Body of pancreas (tissue), 4 donors: ENCODE measurements around the gene FUT8. TPM values are rescaled to one million over a fixed set of nuclear protein-coding genes. Genes with fewer than 3 reads are reported as not detected.

Source experiments
- ATAC-seq: fragments of 150-250 bp; one replicate; pipeline ENCODE4 v1.9.1; 2016
- DNase-seq, 4 donors: peaks; one replicate each; pipeline ENCODE4 v3.0.0-alpha.2; 2019
- H3K27ac ChIP-seq, 4 donors: fragments of 200-600 bp; sonication (generic); 1 replicate in 3 of 4; 2 replicates in 1 of 4; pipeline versions ENCODE4 v1.5.1 to v1.6.1; 2016 to 2019; ENCODE audit warnings: mild to moderate bottlenecking in 1 of 4, mixed read lengths in 1 of 4, moderate library complexity in 1 of 4
- H3K27me3 ChIP-seq, 2 donors: fragments of 200-600 bp; sonication (generic); one replicate each; pipeline ENCODE4 v1.6.0; 2016; ENCODE audit warnings: mild to moderate bottlenecking in 1 of 2
- H3K36me3 ChIP-seq, 2 donors: fragments of 200-600 bp; sonication (generic); replicated peaks in 1 of 2; 2 replicates each; pipeline ENCODE4 v1.5.1; 2016; ENCODE audit warnings: low read depth in 2 of 2; ENCODE audit not compliant: insufficient read depth in 1 of 2
- H3K4me1 ChIP-seq: fragments of 200-600 bp; sonication (generic); one replicate; pipeline ENCODE4 v1.6.0; 2016
- H3K4me3 ChIP-seq, 2 donors: fragments of 200-600 bp; sonication (generic); 1 replicate in 1 of 2; 2 replicates in 1 of 2; pipeline ENCODE4 v1.5.1; 2016 to 2019
- H3K9me3 ChIP-seq, 3 donors: fragments of 200-600 bp; sonication (generic); 1 replicate in 2 of 3; 2 replicates in 1 of 3; pipeline ENCODE4 v1.5.1; 2016
- POLR2A ChIP-seq, 3 donors: fragments of 450-650 bp; IDR thresholded peaks; one replicate each; pipeline ENCODE4 v1.6.1; 2016; ENCODE audit warnings: antibody characterized with exemption in 3 of 3, mild to moderate bottlenecking in 2 of 3
- WGBS, 2 donors: methylation state at CpG; one replicate each; pipeline ENCODE4 v1.1.5; 2017; 5-methylcytosine and 5-hydroxymethylcytosine counted together
- intact Hi-C: fragments of 100-400 bp; cut with DNase I; formaldehyde crosslinking; loops from one replicate; pipeline ENCODE4 v1.15.1; 2023
- microRNA counts, 2 donors: library from miRNA; unstranded; fragments of <30 nt; microRNA quantifications; one replicate each; lab custom pipeline; 2017
- microRNA-seq, 2 donors: library from miRNA; unstranded; fragments of <30 nt; microRNA quantifications; one replicate each; pipeline ENCODE4, GENCODE V29; 2016; ENCODE audit warnings: borderline number of aligned reads in 2 of 2, borderline replicate concordance in 2 of 2
- small RNA-seq: library from RNA; depleted of rRNA; stranded (forward); fragments of <200 nt; gene quantifications from one replicate; pipeline ENCODE3, GENCODE V24; 2016
- total RNA-seq, 2 donors: library from RNA; depleted of rRNA; stranded (reverse); fragments of >200 nt; gene quantifications; one replicate each; pipeline ENCODE4 v1.1.0, GENCODE V29; 2016
- TF ChIP-seq, protein P1 (sequence below), 7 experiments: fragments of 450-650 bp in 4 of 7; fragments of 200-600 bp in 3 of 7; sonication (generic) in 3 of 7; IDR thresholded peaks; one replicate each; pipeline ENCODE4 v1.5.1; 2016 to 2019; ENCODE audit warnings: antibody characterized with exemption in 7 of 7

FUT8 gene
- total RNA-seq, 2 donors from 2014 or later = 31.1 to 33.0 TPM

DNA sequence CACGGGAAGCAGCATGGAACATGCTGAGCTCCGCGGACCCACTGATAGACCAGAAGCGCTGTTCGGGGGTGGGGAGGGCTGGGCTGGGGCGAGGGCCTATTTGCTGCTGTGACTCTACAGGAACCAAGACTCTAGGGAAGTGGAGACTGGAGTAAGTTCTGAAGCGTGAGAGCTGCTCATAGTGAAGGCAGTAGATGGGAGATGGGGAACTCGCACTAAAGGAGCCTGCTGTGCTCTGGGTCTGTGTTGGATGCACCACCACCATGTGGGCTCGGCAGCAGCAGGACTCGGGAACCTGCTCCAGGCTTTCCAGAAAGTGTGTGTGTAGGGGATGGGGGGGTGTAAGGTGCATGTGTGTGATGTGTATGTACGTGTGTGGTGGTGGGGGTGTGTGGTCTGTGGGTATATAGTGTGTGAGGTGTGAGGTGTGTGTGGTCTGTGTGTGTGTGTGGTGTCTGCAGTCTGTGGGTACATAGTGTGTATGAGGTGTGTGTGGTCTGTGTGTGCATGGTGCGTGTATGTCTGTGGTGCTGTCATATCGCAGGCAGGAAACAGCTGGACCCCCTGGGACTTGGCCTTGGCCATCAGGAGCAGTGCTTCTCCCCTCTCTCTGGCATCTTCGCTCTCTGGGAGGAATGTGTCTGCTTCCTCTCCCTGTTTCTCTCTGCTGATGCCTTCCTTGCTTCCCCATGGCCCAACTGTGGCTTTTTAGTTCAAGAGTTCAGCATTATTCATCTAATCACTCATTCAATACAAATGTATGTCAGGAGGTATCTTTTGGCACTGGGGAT, 378.9 kb downstream of the FUT8 start:
- intact Hi-C loops = no loop called here
- H3K27me3 ChIP-seq = no peaks in the 10 kb centered on the region
- no peak for DNase-seq
- no peaks in the 10 kb centered on the region for H3K9me3 ChIP-seq
- no peak overlapping the region for H3K27ac ChIP-seq
- no peak for ATAC-seq
- WGBS, 2 donors = 70 to 83% methylated on average over 14 of the region's 14 CpGs
- peaks cover 16% of the 10 kb centered on the region for H3K4me1 ChIP-seq
- no peak overlapping the region for H3K4me3 ChIP-seq
- no peak for TF ChIP-seq POLR2A (IDR thresholded peaks at IDR 0.05)
- TF ChIP-seq, protein P1, sequence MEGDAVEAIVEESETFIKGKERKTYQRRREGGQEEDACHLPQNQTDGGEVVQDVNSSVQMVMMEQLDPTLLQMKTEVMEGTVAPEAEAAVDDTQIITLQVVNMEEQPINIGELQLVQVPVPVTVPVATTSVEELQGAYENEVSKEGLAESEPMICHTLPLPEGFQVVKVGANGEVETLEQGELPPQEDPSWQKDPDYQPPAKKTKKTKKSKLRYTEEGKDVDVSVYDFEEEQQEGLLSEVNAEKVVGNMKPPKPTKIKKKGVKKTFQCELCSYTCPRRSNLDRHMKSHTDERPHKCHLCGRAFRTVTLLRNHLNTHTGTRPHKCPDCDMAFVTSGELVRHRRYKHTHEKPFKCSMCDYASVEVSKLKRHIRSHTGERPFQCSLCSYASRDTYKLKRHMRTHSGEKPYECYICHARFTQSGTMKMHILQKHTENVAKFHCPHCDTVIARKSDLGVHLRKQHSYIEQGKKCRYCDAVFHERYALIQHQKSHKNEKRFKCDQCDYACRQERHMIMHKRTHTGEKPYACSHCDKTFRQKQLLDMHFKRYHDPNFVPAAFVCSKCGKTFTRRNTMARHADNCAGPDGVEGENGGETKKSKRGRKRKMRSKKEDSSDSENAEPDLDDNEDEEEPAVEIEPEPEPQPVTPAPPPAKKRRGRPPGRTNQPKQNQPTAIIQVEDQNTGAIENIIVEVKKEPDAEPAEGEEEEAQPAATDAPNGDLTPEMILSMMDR (IDR thresholded peaks at IDR 0.05) = no peak
- no peaks in the 10 kb centered on the region for H3K36me3 ChIP-seq

DNA sequence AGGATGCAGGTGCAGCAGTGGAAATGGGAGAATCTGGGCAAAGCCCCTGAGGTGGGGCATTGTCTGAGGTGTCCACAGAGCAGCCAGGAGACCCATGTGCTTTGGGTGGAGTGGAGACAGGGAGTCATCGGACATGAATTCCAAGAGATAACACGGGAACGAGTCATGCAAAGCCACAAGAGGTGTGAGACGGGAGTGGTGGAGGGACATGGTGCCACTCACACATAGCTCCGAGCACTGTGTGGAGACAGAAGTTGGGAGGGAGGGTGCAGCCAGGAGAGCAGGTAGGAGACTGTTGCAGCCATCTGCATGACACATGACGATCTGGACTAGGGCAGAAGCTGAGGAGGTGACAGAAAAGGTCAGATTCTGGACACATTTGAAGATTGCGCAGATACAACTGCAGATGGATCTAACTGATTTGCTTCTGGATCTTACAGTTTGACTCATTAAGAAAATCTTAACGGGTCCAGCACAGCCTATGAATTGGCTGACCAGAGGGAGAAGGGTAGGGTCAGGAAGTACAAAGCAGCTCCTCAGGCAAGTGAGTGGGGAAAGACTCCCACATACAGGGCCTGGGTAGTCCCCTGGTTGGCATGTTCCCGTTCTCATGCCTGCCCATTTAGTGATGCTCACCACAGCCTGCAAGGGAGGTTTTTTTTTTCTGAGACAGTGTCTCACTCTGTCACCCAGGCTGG, 379.8 kb downstream of the FUT8 start:
- H3K4me3 ChIP-seq = no peak overlapping the region
- no peaks in the 10 kb centered on the region for H3K36me3 ChIP-seq
- peaks cover 16% of the 10 kb centered on the region for H3K4me1 ChIP-seq
- H3K9me3 ChIP-seq = no peaks in the 10 kb centered on the region
- DNase-seq (no peak), ATAC-seq (no peak)
- WGBS, 2 donors = 82 to 89% methylated on average over 9 of the region's 9 CpGs
- no peak overlapping the region for H3K27ac ChIP-seq
- no peaks in the 10 kb centered on the region for H3K27me3 ChIP-seq
- intact Hi-C loops = no loop called here
- no peak for TF ChIP-seq POLR2A (IDR thresholded peaks at IDR 0.05)
- TF ChIP-seq, protein P1 (IDR thresholded peaks at IDR 0.05) = no peak

MicroRNAs within 50 kb of the gene (microRNA counts, 767-probe panel; counts per million panel counts)
- 0 to 736 counts per million in 2 donors for microRNA hsa-miR-625-5p (lab: Ali Mortazavi, UCI)

Small RNA genes lying within 50 kb of the gene (microRNA-seq; reads per million reads assigned to microRNA genes)
- gene MIR625 = 0 to 1.4 reads per million in 2 donors

Small RNA genes lying within 50 kb of the gene (small RNA-seq; reads per million reads assigned to genes)
- not detected for gene MIR625
